DMS53 (cell line): Measurements from ENCODE around the gene MPZL3.

Experiments
- DNase-seq: peaks from one replicate; lab custom pipeline; 2025; lab: John Stamatoyannopoulos, UW

The MPZL3 gene

DNA sequence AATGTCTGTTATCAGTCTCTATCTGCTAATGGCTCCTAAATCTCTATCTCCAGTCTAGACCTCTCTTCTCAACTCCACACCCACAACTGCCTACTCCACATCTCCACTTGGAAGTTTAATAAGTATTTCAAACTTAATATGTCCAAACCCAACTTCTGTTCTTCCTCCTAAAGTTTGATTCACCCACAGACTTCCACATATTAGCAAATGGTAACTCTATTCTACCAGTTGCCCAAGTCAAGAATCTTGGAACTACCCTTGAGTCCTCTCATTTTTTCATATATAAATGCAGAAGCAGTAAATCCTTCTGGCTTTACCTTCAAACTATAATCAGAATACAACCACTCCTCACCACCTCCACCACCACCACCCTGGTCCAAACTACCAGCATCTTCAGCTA is 20.7 kb downstream of the MPZL3 start:
- DNase-seq: no peak

DNA sequence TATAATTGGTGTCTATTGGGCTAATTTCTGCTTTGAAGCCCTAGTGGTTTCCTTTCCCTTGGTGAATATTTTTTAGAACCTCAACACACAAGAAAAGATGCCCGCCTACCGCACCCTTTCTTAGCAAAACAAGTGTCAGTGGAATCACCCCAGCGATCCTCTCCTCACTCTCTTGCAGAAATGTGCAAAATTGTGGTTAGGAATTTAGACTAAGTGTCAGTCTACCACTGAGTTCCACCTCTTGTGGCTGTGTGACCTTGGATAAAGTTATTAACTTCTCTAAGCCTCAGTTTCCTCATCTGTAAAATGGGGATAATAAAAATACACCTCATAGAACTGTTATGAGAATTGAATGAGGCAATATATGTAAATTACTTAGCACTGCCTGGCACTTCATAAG is 22.1 kb downstream of the MPZL3 start:
- no peak for DNase-seq

DNA sequence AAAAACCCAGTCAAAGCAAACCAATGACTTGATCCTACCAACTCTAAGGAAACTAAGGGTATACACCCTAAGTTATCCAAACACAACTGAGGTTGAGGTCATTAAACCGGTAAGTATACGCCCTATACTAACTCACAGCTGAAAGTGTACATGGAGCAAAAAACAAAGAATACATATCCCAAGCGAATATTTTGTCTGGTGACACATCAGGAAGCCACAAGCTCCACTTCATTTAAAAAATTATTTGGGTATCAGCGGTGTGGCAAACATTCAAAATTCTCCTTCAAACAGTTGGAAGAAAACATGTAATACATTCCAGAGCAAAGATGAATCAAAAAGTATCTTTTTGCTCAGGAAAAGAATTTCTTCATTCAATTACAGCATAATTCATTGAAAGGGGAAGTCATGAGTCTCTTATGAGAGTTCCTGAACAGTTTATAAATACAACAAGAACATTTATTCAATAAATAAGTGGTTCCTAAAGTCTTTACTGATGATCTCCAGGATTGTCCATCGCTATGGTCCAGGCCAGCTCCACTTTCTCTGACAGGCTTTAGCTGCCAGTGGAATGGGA is 22.8 kb downstream of the MPZL3 start:
- DNase-seq: no peak

DNA sequence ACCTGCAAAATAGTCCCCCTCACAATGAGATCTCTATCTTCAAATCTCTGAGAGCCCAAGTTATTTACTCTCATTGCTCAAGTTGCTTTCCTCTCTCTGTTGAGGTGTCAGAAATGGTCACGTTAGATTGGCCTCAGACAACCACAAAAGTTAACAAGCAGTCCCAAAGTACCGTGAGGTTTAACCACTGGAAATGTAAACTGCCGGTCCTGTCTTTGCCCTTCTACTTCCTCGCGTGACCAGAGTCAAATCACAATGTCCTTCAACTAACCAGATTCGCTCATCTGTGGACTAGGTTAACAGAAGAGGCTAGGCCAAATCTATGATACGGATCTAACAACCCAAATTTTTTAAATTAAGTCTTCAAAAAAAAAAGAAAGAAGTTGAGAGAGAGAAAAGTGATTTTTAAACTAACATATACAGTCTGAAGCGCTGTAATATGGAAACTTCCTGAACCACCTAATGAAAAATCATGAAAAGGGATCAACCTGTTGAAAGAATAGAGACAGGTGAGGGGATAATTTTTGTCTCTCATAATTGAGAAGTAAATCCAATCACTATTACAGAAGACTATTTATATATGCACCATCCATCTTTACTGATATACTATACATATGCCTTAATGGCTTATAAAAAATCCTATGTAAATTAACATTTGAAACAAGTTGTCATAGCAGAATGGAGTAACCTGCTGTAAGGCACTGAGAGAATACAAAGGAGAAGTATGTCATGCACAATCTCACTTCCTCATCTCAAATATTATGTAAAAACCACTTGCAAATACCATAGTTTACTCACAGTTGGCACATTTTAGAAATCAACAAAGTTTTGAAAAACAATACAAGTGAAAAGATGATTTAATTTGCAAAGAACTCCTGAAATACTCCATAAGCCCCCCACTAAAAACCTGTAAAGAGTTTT is 24.0 kb downstream of the MPZL3 start:
- no peak for DNase-seq

DNA sequence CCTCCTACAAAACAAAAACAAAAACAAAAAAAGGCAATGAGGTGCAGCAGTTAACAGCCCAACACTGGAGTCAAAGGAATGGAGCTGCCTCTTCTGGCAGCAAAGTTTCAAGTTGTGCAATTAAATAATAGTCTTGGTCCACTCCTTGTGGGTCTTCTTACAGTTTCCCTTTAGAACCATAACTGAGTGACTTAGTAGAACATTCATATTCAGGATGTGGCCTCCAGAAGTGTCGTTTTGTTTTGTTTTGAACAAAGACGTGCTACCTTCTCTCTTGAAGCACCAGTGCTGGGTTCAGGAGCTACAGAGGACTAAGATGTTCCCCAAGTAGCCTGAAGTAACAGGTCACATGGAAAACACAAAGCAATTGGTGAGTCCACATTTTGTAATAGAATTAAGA is 25.4 kb downstream of the MPZL3 start:
- DNase-seq: no peak

DNA sequence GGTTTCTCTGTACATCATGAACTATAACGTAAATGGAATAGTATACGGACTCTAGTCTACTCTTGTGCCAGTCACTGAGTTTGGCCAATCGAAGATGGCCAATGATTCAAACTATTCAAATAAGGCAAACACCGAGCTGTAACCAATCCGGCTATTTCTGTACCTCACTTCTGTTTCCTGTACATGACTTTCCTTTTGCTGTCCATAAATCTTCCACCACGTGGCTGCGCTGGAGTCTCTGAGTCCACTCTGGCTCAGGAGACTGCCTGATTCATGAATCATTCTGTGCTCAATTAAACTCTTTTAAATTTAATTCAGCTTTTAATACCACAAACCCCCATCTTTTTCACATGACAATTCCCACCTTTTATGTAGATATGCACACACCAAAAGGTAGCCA is 25.9 kb downstream of the MPZL3 start:
- DNase-seq: no peak

DNA sequence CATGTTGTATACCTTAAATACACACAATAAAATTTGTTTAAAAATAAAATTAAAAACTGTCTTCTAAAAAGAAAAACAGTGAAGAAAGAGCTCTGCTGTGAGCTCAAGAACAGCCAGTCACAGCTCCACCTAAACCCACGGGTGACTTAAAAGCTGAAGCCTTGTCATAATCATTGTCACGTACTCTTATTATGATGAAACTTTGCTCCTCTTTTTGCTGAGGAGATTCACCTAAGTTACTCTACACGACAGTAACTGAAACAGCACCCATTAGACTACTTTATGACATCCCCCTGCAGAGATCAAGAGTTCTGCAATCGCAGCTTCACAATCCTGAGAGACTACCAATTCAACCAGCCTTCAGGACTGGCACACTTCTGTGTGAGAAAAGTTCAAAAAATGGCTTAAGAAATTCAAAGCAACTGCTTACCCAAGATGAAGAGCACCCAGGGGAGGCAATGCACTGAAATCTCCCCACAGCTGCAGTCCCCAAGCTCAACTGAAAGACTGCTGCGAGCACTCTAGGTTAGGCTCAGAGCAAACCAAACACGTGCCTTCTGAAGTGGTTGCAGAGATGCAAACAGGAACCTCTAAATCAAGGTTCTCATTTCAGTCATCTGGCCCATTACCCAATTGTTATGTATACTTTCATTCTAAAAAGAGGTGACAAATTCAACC is 27.5 kb downstream of the MPZL3 start, which contains the start of gene JAML:
JAML (minus strand) TSS at position 501 of the 678 bp plus-strand sequence. CDS start 10,145 bp downstream, outside the sequence.
- DNase-seq: no peak

DNA sequence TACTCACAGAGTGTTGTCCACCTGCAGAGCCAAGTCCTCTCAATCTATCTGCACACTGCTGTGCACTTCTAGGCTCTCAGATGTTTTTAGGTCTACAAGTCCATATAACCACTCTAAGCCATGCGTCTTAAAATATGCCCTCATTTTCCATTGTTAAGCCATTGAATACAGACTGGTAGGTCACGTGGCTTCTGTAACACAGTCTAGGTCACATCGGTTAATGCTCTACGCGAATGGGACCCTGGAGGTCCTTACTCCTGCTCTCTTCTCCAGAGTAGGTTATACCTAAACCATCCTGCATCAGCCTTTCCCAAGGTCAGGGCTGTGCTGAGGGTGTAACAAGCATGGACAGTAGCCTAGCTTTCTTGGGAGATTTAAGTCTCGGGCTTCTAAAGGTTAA is 28.2 kb downstream of the MPZL3 start:
- no peak for DNase-seq

DNA sequence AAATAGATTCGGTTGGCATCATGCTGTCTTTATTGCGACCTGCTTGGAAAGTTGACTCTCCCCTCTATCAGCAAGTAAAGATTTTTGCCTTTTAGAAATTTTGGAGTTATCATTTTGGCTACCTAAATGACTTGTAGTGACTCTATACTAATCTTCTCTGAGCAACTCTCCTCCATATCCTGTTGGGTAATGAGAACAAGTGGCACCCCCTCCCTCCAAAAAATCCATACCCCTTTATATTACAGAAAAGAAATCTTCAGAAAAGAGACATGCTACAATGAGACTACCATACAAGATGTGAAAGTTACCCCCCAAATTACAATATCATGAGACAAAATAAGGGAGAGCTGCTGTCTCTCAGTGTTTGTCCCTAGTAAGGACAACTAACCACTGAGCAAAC is 28.6 kb downstream of the MPZL3 start:
- no peak for DNase-seq

DNA sequence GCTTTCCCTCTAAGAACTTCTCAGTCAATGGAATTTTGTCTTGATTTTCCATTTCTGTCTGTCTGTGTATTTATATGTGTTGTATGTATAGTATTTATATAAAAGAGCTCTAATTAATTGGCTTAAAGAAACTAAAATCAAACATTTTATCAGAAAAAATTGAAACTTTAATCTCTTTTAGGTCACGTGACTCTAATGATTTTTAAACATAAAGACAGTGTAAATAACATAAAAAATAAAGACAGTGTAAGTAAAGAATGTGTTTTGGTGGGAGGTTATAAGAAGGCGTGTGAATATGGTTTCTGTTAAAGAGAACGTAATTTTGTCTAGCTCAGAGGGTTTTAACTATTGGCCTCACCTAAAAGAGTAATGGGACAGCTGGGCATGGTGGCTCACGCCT is 29.7 kb downstream of the MPZL3 start:
- DNase-seq: no peak

DNA sequence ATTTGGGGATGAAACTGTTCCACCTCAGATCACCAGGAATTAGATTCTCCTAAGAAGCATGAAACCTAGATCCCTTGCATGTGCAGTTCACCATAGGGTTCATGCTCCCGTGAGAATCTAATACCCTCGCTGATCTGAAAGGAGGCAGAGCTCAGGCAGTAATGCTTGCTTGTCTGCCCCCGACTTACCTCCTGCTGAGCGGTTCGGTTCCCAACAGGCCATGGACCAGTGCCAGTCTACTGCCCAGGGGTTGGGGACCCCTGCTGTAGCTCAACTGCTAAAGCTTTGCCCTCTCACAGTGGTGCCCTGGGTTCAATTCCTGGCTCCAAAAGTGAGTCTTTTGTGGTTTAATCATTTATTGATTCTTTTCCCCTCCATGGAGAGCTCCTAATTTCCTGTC is 30.7 kb downstream of the MPZL3 start:
- no peak for DNase-seq

DNA sequence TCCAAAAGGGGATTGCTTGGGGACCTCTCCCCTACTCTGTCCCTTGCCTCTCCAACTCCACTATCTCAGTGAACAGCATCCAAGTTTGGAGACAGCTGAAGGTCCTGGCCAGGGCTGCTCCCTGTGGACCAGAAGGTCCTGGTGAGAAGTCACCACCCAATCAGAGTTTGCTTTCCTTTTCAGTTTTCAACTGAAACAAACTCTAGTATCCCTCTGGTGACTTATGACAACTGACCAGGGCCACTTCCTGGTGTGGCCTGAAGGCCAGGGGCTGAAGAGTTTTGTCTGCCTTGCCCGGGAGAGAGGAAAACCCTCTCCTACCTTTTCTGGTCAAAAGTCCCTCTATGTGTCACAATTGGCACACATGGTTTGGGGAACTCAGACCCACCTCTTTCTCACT is 32.4 kb downstream of the MPZL3 start:
- no peak for DNase-seq

DNA sequence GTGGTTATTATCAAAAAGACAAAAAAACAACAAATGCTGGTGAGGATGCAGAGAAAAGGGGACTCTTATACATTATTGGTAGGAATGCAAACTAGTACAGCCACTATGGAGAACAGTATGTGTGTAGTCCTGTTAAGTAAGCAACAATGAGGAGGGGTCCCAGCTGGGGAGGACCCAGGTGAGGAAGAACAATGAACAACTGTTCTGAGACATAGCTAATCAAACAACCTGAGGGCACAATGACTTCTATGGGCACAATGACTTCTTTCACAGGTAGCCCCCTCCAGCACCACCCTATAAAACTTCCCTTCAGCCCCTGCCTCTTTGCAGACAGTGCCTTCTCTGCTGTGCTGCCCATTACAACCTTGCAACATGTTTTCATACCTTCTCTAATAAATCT is 32.9 kb downstream of the MPZL3 start:
- no peak for DNase-seq

DNA sequence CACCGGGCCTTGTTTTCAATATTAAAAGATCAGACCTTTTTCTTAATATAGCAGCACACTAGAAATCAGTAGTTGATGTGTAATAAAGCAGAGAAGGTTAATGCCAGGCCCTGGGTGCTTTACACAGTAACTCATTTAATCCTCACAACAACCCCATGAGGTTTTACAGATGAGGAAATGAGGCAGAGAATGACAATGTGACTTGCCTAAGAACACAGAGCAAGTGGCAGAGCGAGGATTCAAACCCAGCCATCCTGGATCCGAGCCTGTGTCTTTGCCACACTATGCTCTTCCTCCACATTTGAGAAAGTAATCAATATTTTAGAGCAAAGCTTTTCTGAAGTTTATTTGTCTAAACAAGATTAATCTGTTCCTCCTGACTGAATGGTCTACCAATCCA is 34.6 kb downstream of the MPZL3 start:
- no peak for DNase-seq

DNA sequence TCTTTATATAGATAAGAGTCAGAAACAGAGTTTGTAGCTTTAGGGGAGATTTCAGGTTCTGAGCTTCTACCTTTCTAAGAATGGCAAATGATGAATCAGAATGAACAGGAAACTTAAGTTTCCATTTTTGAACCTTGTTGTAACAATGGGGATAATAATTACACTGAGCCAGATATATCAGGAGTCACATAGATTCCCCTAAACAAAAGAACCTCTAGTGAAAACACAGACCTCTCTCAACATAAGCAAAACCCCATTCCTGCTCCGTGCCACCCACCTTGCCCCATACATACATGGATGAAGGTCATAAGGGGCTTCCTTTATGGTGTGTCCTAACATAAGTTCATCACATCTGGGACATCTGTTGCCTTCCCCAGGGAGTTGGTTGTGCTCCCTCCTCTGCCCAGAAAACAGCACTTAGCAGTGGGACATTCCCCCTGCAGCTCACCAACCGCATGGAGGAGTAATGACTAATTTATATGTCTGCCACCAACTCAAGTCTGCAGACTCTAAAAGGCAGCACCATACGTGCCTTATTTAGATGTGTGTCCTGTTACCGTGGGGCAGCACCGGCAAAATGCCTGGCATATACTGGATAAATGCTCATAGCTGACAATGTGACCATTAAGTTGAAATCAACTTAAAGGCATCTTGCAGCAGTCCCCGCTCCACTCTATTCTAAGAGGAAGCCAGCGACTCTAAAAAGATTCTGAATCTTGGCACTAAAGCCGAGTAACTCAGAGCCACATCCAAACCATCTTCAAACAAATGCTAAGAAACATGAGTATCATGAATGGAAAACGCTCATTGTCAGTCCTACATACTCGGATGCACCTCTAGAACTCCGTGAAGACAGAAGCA is 35.3 kb downstream of the MPZL3 start:
- no peak for DNase-seq

DNA sequence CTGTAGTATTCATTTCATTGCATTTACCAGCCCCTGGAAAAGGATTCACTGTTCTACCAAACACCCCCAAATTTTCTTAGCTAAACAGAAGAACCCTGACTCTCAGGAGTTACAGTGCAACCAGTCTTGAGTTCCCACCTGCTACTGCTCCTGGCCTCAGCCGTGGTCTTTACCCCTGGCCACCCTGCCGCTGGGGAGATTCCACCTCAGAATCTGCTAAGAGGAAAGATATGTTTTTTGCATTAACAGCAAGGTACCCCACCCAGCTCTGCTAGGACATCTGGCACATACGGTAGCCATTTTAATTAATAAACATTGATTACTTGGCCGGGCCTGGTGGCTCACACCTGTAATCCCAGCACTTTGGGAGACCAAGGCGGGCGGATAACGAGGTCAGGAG is 36.4 kb downstream of the MPZL3 start:
- no peak for DNase-seq

DNA sequence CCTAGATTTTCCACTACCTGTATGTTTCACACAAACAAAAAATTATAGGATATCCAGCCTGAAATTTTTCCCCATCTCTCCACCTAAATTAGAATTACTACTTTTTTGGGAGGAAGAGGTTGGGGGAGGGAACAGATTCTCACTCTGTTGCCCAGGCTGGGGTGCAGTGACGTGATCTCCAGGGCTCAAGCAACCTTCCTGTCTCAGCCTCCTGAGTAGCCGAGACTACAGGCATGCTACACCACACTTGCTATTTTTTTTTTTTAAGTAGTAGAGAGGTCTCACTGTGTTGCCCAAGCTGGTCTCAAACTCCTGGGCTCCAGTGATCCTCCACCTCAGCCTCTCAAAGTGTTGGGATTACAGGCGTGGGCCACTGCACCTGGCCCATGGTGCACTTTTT is 36.9 kb downstream of the MPZL3 start:
- DNase-seq: no peak

DNA sequence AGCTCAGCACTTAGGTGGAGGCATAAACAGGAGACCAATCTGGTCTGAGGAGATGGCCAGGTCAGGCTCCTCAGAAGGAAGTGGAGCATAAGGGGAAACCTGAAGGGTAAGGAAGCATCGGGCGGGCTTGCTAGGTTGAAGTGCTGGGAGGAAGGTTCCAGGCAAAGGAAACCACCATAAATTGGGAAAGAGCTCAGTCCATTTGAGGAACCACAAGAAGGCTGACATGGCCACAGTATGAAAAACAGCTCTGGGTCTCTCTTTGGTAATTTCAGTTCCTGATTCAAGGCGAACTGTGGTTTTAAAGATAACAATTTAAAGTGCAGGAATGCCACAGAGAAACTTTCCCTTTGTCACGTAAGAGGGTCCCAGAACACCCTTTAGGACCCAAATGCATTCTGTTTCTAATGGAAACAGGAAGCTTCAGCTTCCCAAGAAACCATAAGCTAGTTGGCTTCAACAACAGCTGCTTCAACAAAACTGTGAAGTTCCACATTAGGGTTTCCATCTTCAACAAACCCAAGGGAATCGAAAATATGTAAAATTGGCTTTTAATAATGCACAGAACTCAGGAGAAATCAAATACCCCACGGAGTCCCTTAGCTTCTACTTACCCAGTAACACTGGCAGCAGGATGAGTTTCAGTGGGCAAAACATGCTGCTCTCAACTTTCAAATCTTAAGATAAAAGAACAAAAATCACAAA is 37.8 kb downstream of the MPZL3 start:
- DNase-seq: no peak

DNA sequence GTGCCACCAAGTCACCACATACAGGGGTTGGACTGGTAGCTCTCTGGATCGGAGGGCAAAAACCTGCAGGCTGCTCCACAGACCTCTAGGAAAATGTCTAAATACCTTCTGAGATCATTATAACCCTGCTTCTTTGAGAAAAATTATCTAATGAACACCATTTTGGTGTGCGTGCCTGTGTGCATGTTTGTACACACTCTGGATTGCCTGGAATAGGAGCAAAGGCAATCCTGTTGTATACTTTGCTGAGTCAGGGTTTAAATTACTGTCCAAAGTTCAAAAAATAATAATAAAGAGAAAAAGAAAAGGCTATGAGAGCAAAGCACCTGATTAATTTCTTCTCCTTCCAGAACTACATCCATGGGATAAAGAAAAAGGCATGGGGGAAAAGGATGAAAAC is 38.4 kb downstream of the MPZL3 start:
- DNase-seq: no peak

DNA sequence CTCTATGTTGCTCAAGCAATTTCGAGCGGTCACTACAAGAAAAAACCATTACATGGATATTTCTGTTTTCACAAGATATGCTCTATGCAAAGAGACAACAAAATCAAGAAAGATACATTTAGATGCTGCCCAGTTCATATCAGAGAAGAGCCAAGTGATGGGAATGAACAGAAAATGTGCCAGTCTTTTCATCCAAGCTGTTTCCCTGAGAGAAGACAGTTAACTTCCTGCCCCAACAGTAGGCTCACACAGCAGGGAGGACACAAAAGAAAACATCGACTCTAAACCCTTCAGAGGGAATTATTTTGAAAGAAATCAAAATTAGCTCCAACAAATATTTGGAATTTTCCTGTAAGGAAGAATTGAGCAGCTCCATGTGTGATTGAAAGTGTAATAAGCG is 39.0 kb downstream of the MPZL3 start:
- no peak for DNase-seq

DNA sequence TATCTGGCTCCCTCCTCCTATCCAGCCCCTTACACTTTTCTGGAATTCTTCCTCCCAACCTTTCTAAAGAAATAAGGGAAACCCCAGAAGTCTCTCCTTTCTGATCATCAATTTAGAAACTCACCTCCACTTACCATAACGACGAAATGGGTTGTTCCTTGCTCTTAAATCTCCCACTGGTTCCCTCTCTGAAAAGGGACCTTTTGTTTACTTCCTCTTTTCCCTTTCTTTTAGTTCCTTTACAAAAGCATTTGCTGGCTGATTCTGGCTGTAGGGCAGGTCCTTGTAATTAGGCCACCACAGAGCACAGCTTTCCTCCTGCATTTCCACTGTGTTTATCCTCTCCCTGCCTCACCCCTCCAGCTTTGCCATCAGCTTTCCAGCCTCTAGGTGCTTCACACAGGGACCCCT is 39.4 kb downstream of the MPZL3 start:
- DNase-seq: no peak
